CD4-positive, alpha-beta T cell treated with Interleukin-4 for 1 hour (primary cell): ENCODE data around the gene CALHM4.

Experiments
- DNase-seq, 2 donors: peaks; one replicate each; pipeline ENCODE4 v3.0.0-alpha.2; 2020 to 2022

CALHM4 gene

GRCh38 chr6:116543149-116543548, 10.4 kb upstream of the CALHM4 start:
- no peak for DNase-seq

GRCh38 chr6:116545651-116546050, 7.9 kb upstream of the CALHM4 start, which contains the start of gene TRAPPC3L:
Gene TRAPPC3L, minus strand, starts transcription at chr6:116545684. Its CDS starts 170 bp downstream, at chr6:116545514.
- DNase-seq = no peak

- DNase-seq = no peak
Measured at GRCh38 chr6:116547358-116547757, 6.2 kb upstream of the CALHM4 start.

GRCh38 chr6:116550796-116551195, 2.8 kb upstream of the CALHM4 start:
- no peak for DNase-seq

- DNase-seq = no peak
Measured at GRCh38 chr6:116556065-116556464, 2.5 kb downstream of the CALHM4 start.

GRCh38 chr6:116556814-116557415, 3.4 kb downstream of the CALHM4 start:
- DNase-seq = no peak

DNA sequence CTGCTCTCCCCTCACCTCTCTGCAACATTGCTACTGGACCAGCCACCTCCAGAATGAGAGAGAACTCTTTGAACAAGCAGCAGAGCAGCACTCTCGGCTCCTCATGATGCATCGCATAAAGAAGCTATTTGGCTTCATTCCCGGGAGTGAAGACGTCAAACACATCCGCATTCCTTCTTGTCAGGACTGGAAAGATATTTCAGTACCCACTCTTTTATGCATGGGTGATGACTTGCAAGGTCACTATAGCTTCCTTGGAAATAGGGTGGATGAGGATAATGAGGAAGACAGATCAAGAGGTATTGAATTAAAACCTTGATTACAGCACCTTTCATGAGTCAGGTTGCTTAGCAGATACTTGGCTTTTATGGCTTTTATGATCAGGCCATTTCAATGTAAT, 4.3 kb downstream of the CALHM4 start:
- no peak for DNase-seq

GRCh38 chr6:116560130-116560529, 6.6 kb downstream of the CALHM4 start:
- no peak for DNase-seq

- peak; percentile 68 to 76 for DNase-seq
Measured at GRCh38 chr6:116561377-116562018, 7.9 kb downstream of the CALHM4 start.

GRCh38 chr6:116562019-116562403, 8.5 kb downstream of the CALHM4 start:
- no peak for DNase-seq

DNA sequence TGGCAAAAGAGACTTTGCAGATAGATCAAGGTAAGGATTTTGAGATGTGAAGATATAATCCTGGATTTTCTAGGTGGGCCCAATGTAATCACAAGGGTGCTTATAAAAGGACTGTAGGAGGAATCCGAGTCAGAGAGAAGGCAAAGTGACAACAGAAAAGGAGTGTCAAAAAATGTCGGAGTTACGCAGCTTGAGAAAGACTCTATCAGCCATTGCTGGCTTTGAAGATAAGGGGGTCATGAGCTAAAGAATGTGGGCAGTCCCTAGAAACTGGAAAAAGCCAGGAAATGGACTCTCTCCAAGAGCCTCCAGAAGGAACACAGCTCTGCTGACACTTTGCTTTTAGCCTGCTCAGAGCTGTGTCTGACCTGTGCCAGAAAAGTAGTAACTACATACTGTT, 9.1 kb downstream of the CALHM4 start:
- DNase-seq = no peak

DNA sequence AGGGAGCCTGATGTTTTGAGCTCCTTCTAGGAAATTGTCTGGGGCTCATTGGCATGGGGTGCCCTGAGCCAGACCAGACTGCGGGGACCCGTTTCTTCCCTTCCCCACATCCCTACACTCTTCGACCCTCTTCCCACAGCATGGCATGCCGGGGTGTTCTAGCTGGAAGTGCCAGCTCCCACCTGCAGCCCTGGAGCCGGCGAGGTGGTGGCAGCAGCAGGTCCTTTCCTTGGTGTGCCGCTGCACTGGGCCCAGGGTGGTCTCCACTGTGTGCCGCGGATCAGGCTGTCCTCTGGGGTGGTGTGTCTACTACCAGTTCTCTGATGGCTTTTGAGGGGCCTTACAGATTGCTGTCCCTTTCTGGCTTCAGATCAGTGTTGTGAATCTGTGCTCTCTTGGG, 10.3 kb downstream of the CALHM4 start:
- no peak for DNase-seq

- no peak for DNase-seq
Measured at GRCh38 chr6:116564311-116564710, 10.8 kb downstream of the CALHM4 start.

DNA sequence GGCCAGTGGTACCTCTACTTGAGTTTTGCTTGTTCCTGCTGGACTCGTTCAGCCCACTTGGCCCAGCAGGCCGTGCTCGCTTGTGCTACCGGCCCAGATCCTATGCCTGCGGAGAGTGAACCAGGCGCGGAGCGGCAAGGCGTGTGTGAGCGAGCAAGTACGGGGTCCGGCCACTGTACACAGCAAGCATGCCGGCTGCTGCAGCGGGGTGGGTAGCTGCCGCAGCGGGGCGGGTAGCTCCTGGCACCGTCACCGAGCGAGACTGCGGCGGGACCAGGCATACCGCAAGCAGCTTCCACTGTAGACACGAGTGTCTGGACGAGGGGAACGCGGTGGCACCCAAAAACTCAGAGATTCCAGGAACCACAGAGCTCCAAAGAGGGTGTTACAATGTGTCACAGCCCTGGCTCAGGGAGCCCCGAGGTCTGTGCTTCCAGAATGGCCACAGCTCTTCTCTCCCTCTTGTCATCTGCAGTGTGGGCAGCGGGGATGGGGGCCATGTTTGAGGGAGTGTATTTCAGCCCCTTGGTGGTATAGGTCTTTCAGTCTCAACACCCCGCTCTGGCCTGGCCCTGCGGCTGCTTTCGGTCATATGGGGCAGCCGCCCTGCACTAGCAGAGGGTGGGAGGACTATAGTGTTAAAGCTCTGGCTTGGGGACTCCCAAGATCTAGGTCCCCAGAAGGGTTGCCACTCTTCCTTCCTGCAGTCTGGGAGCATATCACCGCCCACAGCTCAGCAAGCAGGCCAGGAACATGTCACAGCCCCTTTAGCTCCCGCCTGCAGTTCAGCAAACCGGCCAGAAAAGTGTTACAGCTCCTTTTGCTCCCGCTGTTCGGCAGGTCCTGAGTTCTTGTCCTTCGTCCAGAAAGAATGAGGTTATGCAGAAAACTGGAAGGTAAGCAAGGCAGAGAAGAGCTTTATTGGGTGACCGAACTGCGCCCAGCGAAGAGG, 11.6 kb downstream of the CALHM4 start:
- DNase-seq = no peak

DNA sequence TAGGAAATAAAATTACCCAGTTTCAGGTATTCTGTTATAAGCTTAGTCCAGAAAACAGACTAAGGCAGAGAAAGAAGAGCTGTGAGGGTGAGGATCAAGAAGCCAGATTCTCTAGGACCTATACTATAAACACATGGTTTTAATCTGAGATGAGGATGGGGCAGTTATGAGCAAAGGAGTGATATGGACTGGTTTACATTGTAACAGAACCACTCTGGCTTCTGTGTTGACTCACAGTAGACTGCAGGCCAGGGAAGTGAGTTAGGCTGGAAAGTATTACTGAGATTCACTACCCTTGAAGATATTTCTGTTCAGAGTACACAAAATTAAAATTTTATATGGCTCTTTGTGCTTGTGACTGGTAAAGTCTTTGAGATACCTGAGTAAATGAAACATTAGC, 14.6 kb downstream of the CALHM4 start:
- no peak for DNase-seq

- no peak for DNase-seq
Measured at GRCh38 chr6:116568821-116569755, 15.5 kb downstream of the CALHM4 start.

GRCh38 chr6:116570856-116571682, 17.5 kb downstream of the CALHM4 start, which contains the start of gene RWDD1:
Gene RWDD1, plus strand, starts transcription at chr6:116571504. Its CDS starts 79 bp downstream, at chr6:116571583.
- peak; percentile 99 for DNase-seq

GRCh38 chr6:116571683-116572000, 18.1 kb downstream of the CALHM4 start:
- no peak for DNase-seq

- no peak for DNase-seq
Measured at GRCh38 chr6:116572162-116572561, 18.6 kb downstream of the CALHM4 start.

DNA sequence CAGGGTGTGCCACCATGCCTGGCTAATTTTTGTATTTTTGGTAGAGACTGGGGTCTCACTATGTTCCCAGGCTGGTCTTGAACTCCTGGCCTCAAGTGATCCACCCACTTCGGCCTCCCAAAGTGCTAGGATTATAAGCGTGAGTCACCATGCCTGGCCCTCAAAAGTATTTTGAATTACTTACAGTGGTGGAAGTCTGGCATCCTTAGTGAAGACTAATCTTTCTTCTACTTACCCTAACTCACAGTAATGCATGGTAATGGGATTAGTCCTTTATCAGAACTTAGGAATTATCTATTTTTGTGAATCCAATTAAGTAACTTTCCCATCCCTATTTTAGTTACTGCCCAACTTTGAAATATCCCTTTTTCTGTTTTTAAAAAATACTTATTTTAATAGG, 21.7 kb downstream of the CALHM4 start:
- DNase-seq = no peak

DNA sequence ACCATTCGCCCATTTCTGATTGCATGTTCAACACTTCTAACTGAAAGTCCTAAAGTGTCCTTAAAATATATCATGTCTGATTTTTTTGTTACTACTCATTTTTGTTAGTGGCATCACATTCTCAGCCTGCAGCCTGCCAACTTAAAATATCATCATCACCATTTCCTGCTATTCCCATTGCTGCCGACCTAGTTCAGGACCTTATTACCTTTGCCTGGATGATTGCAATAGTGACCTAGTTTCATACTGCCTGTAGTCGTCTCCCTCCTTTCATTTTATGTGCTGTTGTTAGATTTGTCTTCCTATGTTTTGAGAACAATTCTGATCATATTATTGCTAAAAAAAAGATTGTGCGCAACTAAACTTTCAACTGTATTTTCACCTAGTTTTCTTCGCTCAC, 23.9 kb downstream of the CALHM4 start:
- no peak for DNase-seq

- DNase-seq = no peak
Measured at GRCh38 chr6:116578335-116578734, 24.8 kb downstream of the CALHM4 start.
